ENCODE results near the gene FAM170B. TPM values are rescaled to one million over a fixed set of nuclear protein-coding genes. Genes with fewer than 3 reads are reported as not detected.

FAM170B gene
- total and polyA plus RNA-seq, 2 experiments from 2014 or later, result not detected

DNA sequence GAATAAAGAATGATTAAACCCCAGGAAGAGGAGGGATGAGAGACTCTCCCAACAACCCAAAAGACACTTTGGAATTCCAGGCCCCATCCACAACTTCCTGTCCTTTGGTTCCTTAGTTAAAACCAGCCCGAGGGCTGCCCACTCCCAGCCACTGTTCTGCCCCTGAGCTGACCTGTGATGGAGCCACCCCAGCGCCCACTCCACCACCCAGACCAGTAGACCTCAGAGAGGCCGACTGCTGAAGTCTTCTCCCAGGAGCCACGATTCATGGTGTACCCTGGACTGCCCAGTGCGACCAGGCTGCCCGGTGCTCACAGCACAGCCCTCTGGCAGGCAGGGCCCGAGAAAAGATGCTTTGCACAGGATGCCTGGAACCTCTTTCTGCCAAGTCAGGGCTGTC lies 25.2 kb downstream of the FAM170B start:
- no peaks in the 10 kb centered on the region for H3K27me3 ChIP-seq
- H3K4me1 ChIP-seq (ENCODE audit: low read depth), result peaks cover under 1% of the 10 kb centered on the region

DNA sequence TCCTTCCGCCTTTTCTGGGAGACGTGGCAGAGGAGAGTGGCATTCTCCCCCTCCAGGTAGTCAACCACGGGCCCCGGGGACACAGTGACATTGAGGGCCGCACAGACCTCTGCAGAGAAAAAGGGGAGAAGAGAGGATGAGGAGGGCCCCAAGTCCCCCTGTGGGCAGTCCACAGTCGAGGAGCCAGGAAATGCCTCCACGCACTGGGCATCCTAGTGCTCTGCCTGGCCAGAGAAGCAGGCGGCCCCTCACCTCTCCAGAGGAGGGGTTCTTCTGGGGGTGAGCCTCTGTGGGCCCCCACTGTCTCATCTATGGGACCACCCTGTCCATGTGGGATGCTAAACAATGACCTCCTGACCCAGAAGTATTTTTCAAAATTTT lies 25.9 kb downstream of the FAM170B start:
- H3K27ac ChIP-seq, result no peak overlapping the region
- no peaks in the 10 kb centered on the region for H3K27me3 ChIP-seq
- no peak for DNase-seq (ENCODE audit: low read depth in 1 of 2, low spot score in 1 of 2)
- no peaks in the 10 kb centered on the region for H3K36me3 ChIP-seq
- H3K4me1 ChIP-seq (ENCODE audit: low read depth), result no peaks in the 10 kb centered on the region
- H3K9me3 ChIP-seq (ENCODE audit: low read depth), result no peaks in the 10 kb centered on the region
- H3K4me3 ChIP-seq, result no peak overlapping the region
- TF ChIP-seq, protein P1, sequence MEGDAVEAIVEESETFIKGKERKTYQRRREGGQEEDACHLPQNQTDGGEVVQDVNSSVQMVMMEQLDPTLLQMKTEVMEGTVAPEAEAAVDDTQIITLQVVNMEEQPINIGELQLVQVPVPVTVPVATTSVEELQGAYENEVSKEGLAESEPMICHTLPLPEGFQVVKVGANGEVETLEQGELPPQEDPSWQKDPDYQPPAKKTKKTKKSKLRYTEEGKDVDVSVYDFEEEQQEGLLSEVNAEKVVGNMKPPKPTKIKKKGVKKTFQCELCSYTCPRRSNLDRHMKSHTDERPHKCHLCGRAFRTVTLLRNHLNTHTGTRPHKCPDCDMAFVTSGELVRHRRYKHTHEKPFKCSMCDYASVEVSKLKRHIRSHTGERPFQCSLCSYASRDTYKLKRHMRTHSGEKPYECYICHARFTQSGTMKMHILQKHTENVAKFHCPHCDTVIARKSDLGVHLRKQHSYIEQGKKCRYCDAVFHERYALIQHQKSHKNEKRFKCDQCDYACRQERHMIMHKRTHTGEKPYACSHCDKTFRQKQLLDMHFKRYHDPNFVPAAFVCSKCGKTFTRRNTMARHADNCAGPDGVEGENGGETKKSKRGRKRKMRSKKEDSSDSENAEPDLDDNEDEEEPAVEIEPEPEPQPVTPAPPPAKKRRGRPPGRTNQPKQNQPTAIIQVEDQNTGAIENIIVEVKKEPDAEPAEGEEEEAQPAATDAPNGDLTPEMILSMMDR (IDR thresholded peaks at IDR 0.05; ENCODE audit: low read depth, low read length), result no peak

More for the DNA sequence above, 25.2 kb downstream of the FAM170B start:
- no peaks in the 10 kb centered on the region for H3K9me3 ChIP-seq (ENCODE audit: low read depth)
- TF ChIP-seq, protein P1 (IDR thresholded peaks at IDR 0.05; ENCODE audit: low read depth, low read length), result no peak
- no peak overlapping the region for H3K27ac ChIP-seq
- DNase-seq (ENCODE audit: low read depth in 1 of 2, low spot score in 1 of 2), result no peak
- no peak overlapping the region for H3K4me3 ChIP-seq
- no peaks in the 10 kb centered on the region for H3K36me3 ChIP-seq

DNA sequence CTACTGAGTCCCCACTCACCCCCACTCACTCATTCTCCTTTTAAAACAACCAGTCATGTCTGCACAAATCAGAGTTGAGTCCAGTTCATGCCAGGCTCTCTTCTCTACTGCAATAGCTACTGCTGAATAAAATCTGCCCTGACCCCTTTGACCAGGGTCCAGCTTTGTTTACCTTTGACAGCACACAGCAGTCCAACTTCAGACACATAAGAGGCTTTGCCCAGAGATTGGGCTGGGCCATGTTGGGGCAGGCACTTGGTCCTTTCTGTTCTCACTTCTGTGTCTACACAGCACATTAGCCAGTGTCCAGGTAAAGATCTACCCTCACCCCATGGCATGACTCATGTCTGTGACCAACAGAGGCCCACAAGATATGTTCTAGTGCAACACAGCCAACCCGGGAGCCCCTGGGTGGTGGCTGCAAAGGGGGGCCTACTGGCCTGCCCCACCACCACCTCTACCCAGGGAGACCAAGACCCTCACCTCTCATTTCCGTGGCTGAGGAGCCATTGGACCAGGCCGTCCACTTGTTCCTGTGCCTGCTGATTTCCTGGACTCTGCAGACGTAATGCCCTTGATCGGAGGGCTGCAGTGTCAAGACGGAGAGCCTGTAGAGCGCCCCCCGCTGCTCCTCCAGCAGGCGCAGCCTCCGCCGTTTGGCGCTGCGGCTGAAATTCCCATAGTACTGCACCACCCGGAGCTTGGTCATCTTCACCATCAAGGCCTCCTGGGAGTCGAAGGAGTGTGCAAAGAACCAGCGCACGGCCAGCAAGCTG lies 26.5 kb downstream of the FAM170B start:
- TF ChIP-seq, protein P1 (IDR thresholded peaks at IDR 0.05; ENCODE audit: low read depth, low read length), result no peak
- Histone ChIP-seq H3K27me3 (no peaks in the 10 kb centered on the region), H3K36me3 (no peaks in the 10 kb centered on the region), H3K4me1 (ENCODE audit: low read depth) (no peaks in the 10 kb centered on the region), H3K27ac (no peak overlapping the region), H3K9me3 (ENCODE audit: low read depth) (no peaks in the 10 kb centered on the region), H3K4me3 (no peak overlapping the region)
- no peak for DNase-seq (ENCODE audit: low read depth in 1 of 2, low spot score in 1 of 2)

DNA sequence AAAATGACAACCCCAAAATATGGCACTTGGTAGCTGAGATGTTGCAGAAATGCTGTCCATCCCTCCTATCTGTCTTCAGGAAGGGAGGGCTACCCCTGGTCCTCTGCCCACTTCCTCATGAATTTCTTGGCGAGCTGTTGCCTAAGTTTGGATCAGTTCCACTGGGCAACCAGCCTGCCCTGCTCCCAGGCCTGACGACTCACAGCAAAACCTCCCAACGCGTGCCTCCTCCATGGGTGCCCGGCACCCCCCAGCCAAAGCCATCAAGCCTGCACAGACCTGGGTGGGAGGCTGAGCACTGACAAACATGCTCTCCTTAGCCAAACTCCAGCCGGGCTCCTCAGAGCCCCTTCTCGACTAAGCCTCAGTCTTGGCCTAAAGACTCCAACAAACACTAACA lies 27.4 kb downstream of the FAM170B start:
- Histone ChIP-seq H3K4me1 (ENCODE audit: low read depth) (no peaks in the 10 kb centered on the region), H3K9me3 (ENCODE audit: low read depth) (no peaks in the 10 kb centered on the region), H3K27me3 (no peaks in the 10 kb centered on the region), H3K36me3 (no peaks in the 10 kb centered on the region), H3K4me3 (no peak overlapping the region), H3K27ac (no peak overlapping the region)
- TF ChIP-seq, protein P1 (IDR thresholded peaks at IDR 0.05; ENCODE audit: low read depth, low read length), result no peak
- peak in 1 of 2 donors; percentile 50 for DNase-seq (ENCODE audit: low read depth in 1 of 2, low spot score in 1 of 2)

DNA sequence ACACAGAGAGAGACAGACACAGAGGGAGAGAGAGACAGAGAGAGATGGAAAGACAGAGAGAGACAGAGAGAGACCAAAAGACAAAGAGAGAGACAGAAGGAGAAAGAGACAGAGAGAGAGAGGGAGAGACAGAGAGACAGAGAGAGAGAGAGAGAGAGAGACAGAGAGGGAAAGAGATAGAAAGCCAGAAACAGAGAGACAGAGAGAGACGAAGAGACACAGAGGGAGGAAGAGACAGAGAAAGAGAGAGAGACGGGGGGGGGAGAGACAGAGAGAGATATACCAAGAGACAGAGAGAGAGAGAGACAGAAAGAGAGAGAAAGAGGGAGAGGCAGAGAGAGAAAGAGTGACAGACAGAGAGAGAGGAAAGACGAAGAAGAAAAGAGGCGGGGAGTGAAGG lies 28.7 kb downstream of the FAM170B start:
- TF ChIP-seq, protein P1 (IDR thresholded peaks at IDR 0.05; ENCODE audit: low read depth, low read length), result no peak
- Histone ChIP-seq H3K4me1 (ENCODE audit: low read depth) (no peaks in the 10 kb centered on the region), H3K4me3 (no peak overlapping the region), H3K9me3 (ENCODE audit: low read depth) (no peaks in the 10 kb centered on the region), H3K36me3 (no peaks in the 10 kb centered on the region), H3K27ac (no peak overlapping the region), H3K27me3 (no peaks in the 10 kb centered on the region)
- no peak for DNase-seq (ENCODE audit: low read depth in 1 of 2, low spot score in 1 of 2)
